ENCODE results near the gene SIAH1.
"Not testable (repeated sequence)": the region's sequence is repeated elsewhere in the genome, so short reads cannot be mapped to it uniquely, and the experiment has no call there.

Gene SIAH1

GRCh38 chr16:48329138-48329537, 56.1 kb downstream of the SIAH1 start:
- no peak for DNase-seq

- no peak for DNase-seq
Measured at GRCh38 chr16:48326915-48327314, 58.3 kb downstream of the SIAH1 start.

DNA sequence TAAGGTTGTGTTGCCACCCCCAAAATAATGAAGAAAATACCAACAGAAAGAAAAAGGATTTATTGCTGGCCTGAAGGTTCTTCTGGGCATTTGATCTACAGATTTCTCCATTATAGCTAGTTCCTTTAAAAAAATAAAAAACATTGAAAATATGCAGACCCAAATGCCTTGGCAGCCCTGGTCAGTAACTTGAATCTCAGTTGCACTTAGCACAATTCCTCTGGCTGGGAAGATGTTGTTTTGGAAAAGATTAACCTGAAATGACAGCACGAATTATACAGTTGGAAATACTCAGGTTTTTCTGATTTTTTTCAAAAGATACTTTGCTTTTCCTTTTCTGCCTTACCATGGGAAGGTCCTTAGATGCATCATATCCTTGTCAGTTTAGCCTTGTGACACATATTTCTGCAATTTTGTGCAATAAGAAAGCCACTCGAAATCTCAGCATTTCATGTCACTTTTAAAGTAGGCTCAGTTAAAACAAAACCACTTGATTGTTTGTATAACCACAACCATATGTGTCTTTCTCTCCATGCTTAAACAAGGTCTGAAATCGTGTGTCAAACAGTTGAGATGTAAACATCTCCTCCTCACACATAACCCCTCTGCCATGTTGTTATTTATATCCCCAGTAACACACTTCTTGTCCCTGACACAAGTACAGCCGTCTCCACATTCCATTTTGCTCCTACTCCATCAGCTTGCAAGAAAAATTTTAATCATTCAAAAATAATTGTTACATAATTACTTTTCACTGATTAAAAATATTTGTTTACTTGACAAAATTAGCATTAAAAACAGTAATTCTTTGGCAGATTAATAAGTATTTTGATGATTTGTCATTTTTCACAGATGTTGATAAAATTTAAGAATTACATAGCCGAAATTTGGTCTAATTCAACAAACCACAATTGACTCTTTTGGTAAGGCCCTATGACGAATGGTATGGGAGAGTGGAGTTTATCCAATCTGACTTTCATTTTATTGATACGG, 61.1 kb downstream of the SIAH1 start:
- DNase-seq: peak; percentile 65 to 67

GRCh38 chr16:48321317-48322036, 63.7 kb downstream of the SIAH1 start:
- peak; percentile 82 to 88 for DNase-seq

GRCh38 chr16:48318630-48319029, 66.6 kb downstream of the SIAH1 start:
- DNase-seq: peak; percentile 83 to 87

DNA sequence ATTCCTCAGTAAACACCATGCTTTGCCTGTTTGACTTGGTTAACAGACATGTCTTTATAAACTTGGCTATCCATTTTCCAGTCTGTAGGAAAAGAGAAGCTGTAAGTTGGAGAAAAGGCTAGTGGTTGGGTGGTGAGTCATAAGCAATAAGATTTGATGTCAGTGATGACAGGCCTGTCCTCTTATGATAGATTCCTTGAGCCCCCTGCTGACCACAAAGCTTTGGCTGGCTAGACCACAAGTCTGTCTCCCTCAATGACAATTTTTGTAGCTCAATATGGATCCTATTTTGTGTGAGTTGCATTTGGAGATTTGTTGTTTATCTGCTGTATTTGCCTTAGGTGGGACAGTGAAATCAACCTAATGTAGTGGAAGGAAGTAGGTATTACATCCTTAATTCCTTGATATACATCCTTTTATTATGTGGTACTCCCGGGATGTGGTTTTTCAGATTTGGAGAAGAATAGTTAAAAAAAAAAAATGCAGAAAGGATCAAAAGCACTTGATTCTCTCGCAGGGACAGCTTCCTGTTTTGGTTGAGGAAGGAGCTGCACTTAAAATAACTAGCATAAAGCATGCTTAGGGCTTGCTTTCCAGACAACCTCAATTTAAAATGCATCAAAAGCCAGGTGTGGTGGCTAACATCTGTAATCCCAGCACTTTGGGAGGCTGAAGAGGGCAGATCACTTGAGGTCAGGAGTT, 67.4 kb downstream of the SIAH1 start:
- peak; percentile 70 to 81 for DNase-seq

GRCh38 chr16:48317026-48317425, 68.2 kb downstream of the SIAH1 start:
- peak in 1 of 2 donors; percentile 21 for DNase-seq

DNA sequence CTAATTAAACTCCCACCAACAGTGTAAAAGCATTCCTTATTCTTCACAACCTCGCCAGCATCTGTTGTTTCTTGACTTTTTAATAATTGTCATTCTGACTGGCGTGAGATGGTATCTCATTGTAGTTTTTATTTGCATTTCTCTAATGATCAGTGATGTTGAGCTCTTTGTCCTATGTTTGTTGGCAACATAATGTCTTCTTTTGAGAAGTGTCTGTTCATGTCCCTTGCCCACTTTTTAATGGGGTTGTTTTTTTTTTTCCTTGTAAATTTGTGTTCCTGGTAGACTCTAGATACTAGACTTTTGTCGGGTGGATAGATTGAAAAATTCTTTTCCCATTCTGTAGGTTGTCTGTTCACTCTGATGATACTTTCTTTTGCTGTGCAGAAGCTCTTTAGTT, 71.3 kb downstream of the SIAH1 start:
- DNase-seq: not testable (repeated sequence)

DNA sequence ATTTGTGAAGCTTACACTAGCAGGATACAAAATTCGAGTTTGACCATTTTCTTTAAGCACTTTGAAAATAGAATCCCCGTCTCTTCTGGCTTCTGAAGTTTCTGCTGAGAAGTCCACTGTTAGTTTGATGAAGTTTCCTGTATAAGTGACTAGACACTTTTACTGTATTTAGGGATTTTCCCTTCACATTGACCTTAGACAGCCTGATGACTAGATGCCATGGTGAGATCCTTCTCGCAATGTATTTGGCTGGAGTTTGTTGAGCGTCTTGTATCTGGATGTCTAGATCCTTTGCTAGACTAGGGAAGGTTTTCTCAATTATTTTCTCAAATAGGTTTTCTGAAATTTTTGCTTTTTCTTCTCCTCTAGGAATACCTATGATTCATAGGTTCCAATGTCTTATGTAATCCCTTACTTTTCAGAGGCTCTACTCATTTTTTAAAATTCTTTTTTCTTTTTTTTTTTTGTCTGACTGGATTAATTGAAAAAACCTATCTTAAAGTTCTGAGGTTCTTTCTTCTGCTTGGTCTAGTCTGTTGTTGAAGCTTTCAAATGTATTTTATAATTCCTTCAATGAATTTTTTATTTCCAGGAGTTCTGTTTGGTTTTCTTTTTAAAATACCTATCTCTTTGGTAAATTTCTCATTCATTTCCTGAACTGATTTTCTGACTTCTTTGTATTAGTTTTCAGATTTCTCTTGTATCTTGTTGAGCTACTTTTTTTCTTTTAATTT, 74.1 kb downstream of the SIAH1 start:
- DNase-seq: no peak
